HepG2 (cell line): ENCODE measurements around the gene KRT15. TPM values are rescaled to one million over a fixed set of nuclear protein-coding genes. Genes with fewer than 3 reads are reported as not detected.

Source experiments
- FOXP1 ChIP-seq, 2 experiments: fragments of 450-650 bp in 1 of 2; IDR thresholded peaks; 2 replicates each; pipeline ENCODE4 v1.6.1; 2017 to 2018; ENCODE audit warnings: antibody characterized with exemption in 1 of 2
- GZF1 ChIP-seq: sonication (generic); formaldehyde crosslinking; IDR thresholded peaks from 2 replicates; pipeline ENCODE4 v1.5.1; 2020; ENCODE audit warnings: mild to moderate bottlenecking, missing genetic modification reagents
- MEIS1 ChIP-seq: sonication (generic); formaldehyde crosslinking; IDR thresholded peaks from 2 replicates; pipeline ENCODE4 v1.9.0; 2021; ENCODE audit warnings: mild to moderate bottlenecking, missing genetic modification reagents, moderate library complexity, borderline replicate concordance
- MXI1 ChIP-seq: IDR thresholded peaks from 3 replicates; pipeline ENCODE4 v1.6.1; 2012; ENCODE audit warnings: low read depth, low read length, inconsistent platforms, borderline replicate concordance
- NCOA2 ChIP-seq: sonication (generic); formaldehyde crosslinking; IDR thresholded peaks from 2 replicates; pipeline ENCODE4 v1.8.0; 2022; ENCODE audit warnings: inconsistent platforms
- SALL1 ChIP-seq: sonication (generic); formaldehyde crosslinking; IDR thresholded peaks from 2 replicates; pipeline ENCODE4 v1.8.0; 2022; ENCODE audit warnings: mild to moderate bottlenecking, missing genetic modification reagents
- SOX13 ChIP-seq, 3 experiments: fragments of 450-650 bp in 1 of 3; sonication (generic) in 1 of 3; formaldehyde crosslinking in 1 of 3; IDR thresholded peaks in 2 of 3; conservative IDR thresholded peaks in 1 of 3; 2 replicates each; pipeline versions ENCODE4 v1.5.0 to v1.6.1; 2016 to 2020; ENCODE audit warnings: antibody characterized with exemption in 1 of 3, mild to moderate bottlenecking in 1 of 3, missing compliant biosample characterization in 1 of 3, missing genetic modification reagents in 1 of 3, moderate library complexity in 1 of 3
- ZBTB7B ChIP-seq: sonication (generic); formaldehyde crosslinking; IDR thresholded peaks from 2 replicates; pipeline ENCODE4 v1.4.0; 2020; ENCODE audit warnings: missing genetic modification reagents
- ZFP37 ChIP-seq: sonication (generic); formaldehyde crosslinking; IDR thresholded peaks from 2 replicates; pipeline ENCODE4 v1.4.0; 2020; ENCODE audit warnings: missing genetic modification reagents, borderline replicate concordance
- ZNF232 ChIP-seq: sonication (generic); formaldehyde crosslinking; IDR thresholded peaks from 2 replicates; pipeline ENCODE4 v1.4.0; 2020; ENCODE audit warnings: missing genetic modification reagents, borderline replicate concordance
- ZNF234 ChIP-seq: sonication (generic); formaldehyde crosslinking; conservative IDR thresholded peaks from 2 replicates; pipeline ENCODE4 v1.5.1; 2020; ENCODE audit warnings: mild to moderate bottlenecking, missing genetic modification reagents
- ZNF282 ChIP-seq: fragments of 450-650 bp; IDR thresholded peaks from 2 replicates; pipeline ENCODE4 v1.6.1; 2018; ENCODE audit not compliant: partially characterized antibody
- ZNF780A ChIP-seq: sonication (generic); formaldehyde crosslinking; IDR thresholded peaks from 2 replicates; pipeline ENCODE4 v1.8.0; 2022; ENCODE audit warnings: mild to moderate bottlenecking, missing genetic modification reagents, moderate library complexity
- ZSCAN25 ChIP-seq: sonication (generic); formaldehyde crosslinking; IDR thresholded peaks from 2 replicates; pipeline ENCODE4 v1.8.0; 2022; ENCODE audit warnings: mild to moderate bottlenecking, missing genetic modification reagents
- polyA plus RNA-seq, 8 experiments: library from polyadenylated mRNA; depleted of rRNA in 3 of 8; stranded (reverse) in 7 of 8; unstranded in 1 of 8; fragments of >200 nt; fragmentation: Illumina TruSeq in 4 of 8; extraction: Trizol in 4 of 8; gene quantifications; 2 replicates each; pipeline versions ENCODE4 v1.2.1 to v1.2.3, GENCODE V29; 2011 to 2016; ENCODE audit warnings: low read depth in 4 of 8, missing spikeins in 1 of 8, mixed read lengths in 1 of 8; ENCODE audit not compliant: insufficient read depth in 1 of 8
- total RNA-seq, 5 experiments: library from RNA; depleted of rRNA; stranded (reverse); fragments of >200 nt; fragmentation: Illumina TruSeq; extraction: Trizol; gene quantifications; 2 replicates each; pipeline ENCODE4 v1.2.3, GENCODE V29; 2016; ENCODE audit warnings: low read depth in 1 of 5
- TF ChIP-seq, protein P1 (sequence below): sonication (generic); formaldehyde crosslinking; IDR thresholded peaks from 2 replicates; pipeline ENCODE4 v1.5.0; 2020; ENCODE audit warnings: missing genetic modification reagents
- TF ChIP-seq, protein P2 (sequence below): sonication (generic); formaldehyde crosslinking; IDR thresholded peaks from 2 replicates; pipeline ENCODE4 v1.4.0; 2020; ENCODE audit warnings: missing genetic modification reagents, borderline replicate concordance
- TF ChIP-seq, protein P3 (sequence below): sonication (generic); formaldehyde crosslinking; IDR thresholded peaks from 2 replicates; pipeline ENCODE4 v1.4.0; 2020; ENCODE audit warnings: missing genetic modification reagents, mild to moderate bottlenecking, borderline replicate concordance
- TF ChIP-seq, protein P4 (sequence below): IDR thresholded peaks from 2 replicates; pipeline ENCODE4 v1.6.1; 2016; ENCODE audit warnings: mild to moderate bottlenecking, missing biosample characterization, missing genetic modification reagents

The KRT15 gene
- total and polyA plus RNA-seq, 2 of the 13 experiments (the other 11 are each of a cell fraction or from before 2014, with no cell fraction given): 0.46 to 0.63 TPM

DNA sequence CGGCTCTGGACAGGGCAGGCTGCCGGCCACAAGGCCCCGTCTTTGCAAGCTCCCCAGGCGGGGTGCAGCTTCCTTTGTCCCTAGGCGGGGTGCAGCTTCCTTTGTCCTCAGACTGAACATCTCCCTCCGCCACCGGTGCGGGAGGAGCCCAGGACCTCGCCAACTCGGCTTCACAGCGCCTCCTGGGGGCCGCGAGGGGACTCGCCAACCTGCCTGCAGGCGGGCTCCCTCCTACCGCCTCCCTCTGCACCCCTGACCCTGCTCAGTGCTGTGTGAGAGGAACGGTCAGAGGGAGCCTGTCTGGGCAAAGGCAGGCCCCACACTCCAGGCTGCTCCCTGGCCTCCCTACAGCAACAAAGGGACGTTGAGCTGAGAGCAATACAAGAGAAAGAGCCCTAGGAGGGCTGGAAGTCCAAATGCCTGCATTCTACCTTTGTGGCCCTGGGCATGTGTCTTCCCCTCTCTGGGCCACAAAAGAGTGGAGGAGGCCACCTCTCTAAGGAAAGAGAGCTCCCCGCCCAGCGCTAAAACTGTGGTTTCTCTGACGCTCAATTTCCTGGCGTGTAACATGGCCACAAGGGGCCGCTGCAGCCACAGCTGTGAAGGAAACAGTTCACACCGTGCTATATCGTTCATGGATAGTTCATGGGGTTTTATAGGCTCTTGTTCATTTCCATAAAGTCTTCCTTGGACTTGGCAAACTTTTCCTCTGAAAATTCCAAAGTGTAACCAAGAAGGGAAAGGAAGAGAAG, 30.3 kb upstream of the KRT15 start (continued):
- TF ChIP-seq SOX13 (IDR thresholded peaks at IDR 0.05) (no peak), SOX13 (CRISPR knock-in tag; conservative IDR thresholded peaks at IDR 0.05 in 1 of 2, IDR thresholded peaks at IDR 0.05 in 1 of 2) (peak in 1 of 2 experiments; percentile 21; a peak in 1 of 4 replicates), FOXP1 (IDR thresholded peaks at IDR 0.05) (no peak), FOXP1 (CRISPR knock-in tag; IDR thresholded peaks at IDR 0.05) (peak; percentile 10; the same call in 1 of the 2 replicates), NCOA2 (CRISPR knock-in tag) (0 out of 2 replicates have a peak, but pooled peaks have one; percentile 10), ZNF780A (CRISPR knock-in tag) (no peak), ZFP37 (CRISPR knock-in tag) (no peak), ZSCAN25 (CRISPR knock-in tag) (peak; percentile 71), MEIS1 (CRISPR knock-in tag) (peak; percentile 60; the same call in 1 of the 2 replicates), ZBTB7B (CRISPR knock-in tag) (no peak; the same call in 1 of the 2 replicates), SALL1 (peak; percentile 80), ZNF234 (0 out of 2 replicates have a peak, but pooled peaks have one; percentile 70), MXI1 (no peak), GZF1 (CRISPR knock-in tag) (0 out of 2 replicates have a peak, but pooled peaks have one; percentile 51), ZNF282 (no peak), ZNF232 (CRISPR knock-in tag) (no peak; the same call in 1 of the 2 replicates)
- TF ChIP-seq, protein P1, sequence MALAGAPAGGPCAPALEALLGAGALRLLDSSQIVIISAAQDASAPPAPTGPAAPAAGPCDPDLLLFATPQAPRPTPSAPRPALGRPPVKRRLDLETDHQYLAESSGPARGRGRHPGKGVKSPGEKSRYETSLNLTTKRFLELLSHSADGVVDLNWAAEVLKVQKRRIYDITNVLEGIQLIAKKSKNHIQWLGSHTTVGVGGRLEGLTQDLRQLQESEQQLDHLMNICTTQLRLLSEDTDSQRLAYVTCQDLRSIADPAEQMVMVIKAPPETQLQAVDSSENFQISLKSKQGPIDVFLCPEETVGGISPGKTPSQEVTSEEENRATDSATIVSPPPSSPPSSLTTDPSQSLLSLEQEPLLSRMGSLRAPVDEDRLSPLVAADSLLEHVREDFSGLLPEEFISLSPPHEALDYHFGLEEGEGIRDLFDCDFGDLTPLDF: 0 out of 2 replicates have a peak, but pooled peaks have one; percentile 1
- TF ChIP-seq, protein P2, sequence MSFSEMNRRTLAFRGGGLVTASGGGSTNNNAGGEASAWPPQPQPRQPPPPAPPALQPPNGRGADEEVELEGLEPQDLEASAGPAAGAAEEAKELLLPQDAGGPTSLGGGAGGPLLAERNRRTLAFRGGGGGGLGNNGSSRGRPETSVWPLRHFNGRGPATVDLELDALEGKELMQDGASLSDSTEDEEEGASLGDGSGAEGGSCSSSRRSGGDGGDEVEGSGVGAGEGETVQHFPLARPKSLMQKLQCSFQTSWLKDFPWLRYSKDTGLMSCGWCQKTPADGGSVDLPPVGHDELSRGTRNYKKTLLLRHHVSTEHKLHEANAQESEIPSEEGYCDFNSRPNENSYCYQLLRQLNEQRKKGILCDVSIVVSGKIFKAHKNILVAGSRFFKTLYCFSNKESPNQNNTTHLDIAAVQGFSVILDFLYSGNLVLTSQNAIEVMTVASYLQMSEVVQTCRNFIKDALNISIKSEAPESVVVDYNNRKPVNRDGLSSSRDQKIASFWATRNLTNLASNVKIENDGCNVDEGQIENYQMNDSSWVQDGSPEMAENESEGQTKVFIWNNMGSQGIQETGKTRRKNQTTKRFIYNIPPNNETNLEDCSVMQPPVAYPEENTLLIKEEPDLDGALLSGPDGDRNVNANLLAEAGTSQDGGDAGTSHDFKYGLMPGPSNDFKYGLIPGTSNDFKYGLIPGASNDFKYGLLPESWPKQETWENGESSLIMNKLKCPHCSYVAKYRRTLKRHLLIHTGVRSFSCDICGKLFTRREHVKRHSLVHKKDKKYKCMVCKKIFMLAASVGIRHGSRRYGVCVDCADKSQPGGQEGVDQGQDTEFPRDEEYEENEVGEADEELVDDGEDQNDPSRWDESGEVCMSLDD: no peak
- TF ChIP-seq, protein P3, sequence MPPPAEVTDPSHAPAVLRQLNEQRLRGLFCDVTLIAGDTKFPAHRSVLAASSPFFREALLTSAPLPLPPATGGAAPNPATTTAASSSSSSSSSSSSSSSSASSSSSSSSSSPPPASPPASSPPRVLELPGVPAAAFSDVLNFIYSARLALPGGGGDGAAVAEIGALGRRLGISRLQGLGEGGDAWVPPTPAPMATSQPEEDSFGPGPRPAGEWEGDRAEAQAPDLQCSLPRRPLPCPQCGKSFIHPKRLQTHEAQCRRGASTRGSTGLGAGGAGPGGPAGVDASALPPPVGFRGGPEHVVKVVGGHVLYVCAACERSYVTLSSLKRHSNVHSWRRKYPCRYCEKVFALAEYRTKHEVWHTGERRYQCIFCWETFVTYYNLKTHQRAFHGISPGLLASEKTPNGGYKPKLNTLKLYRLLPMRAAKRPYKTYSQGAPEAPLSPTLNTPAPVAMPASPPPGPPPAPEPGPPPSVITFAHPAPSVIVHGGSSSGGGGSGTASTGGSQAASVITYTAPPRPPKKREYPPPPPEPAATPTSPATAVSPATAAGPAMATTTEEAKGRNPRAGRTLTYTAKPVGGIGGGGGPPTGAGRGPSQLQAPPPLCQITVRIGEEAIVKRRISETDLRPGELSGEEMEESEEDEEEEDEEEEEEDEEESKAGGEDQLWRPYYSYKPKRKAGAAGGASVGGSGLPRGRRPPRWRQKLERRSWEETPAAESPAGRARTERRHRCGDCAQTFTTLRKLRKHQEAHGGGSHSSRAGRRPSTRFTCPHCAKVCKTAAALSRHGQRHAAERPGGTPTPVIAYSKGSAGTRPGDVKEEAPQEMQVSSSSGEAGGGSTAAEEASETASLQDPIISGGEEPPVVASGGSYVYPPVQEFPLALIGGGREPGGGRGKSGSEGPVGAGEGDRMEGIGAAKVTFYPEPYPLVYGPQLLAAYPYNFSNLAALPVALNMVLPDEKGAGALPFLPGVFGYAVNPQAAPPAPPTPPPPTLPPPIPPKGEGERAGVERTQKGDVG (CRISPR knock-in tag): no peak; the same call in 1 of the 2 replicates
- TF ChIP-seq, protein P4, sequence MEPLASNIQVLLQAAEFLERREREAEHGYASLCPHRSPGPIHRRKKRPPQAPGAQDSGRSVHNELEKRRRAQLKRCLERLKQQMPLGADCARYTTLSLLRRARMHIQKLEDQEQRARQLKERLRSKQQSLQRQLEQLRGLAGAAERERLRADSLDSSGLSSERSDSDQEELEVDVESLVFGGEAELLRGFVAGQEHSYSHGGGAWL: peak; percentile 67
